GM18499 (cell line): ENCODE measurements around the gene MGRN1.

Source experiments
- ATAC-seq: cut with Tn5 transposase; IDR thresholded peaks from one replicate; pipeline ENCODE4 v1.9.1; 2021; ENCODE audit warnings: moderate number of reproducible peaks; ENCODE audit not compliant: insufficient read depth, unreplicated experiment

MGRN1 gene

GRCh38 chr16:4624015-4624826 lies at the start of gene MGRN1:
Gene MGRN1 (plus strand): TSS chr16:4624826. CDS start chr16:4624961, 135 bp downstream.
- peak; percentile 32 for ATAC-seq

GRCh38 chr16:4574919-4575705 lies 49.5 kb upstream of the MGRN1 start:
- ATAC-seq: no peak

GRCh38 chr16:4576008-4576407 lies 48.6 kb upstream of the MGRN1 start:
- ATAC-seq: no peak

- no peak for ATAC-seq
Measured at GRCh38 chr16:4578961-4579530, 45.6 kb upstream of the MGRN1 start.

- ATAC-seq: no peak
Measured at GRCh38 chr16:4580250-4580649, 44.4 kb upstream of the MGRN1 start.

- no peak for ATAC-seq
Measured at GRCh38 chr16:4583906-4584305, 40.7 kb upstream of the MGRN1 start.

- ATAC-seq: no peak
Measured at GRCh38 chr16:4586291-4586690, 38.3 kb upstream of the MGRN1 start.

GRCh38 chr16:4588386-4588785 lies 36.2 kb upstream of the MGRN1 start:
- no peak for ATAC-seq

- no peak for ATAC-seq
Measured at GRCh38 chr16:4588961-4589360, 35.7 kb upstream of the MGRN1 start.

GRCh38 chr16:4591191-4591590 lies 33.4 kb upstream of the MGRN1 start:
- no peak for ATAC-seq

- ATAC-seq: no peak
Measured at GRCh38 chr16:4591706-4592470, 32.7 kb upstream of the MGRN1 start.

GRCh38 chr16:4593086-4593485 lies 31.5 kb upstream of the MGRN1 start:
- ATAC-seq: no peak

GRCh38 chr16:4594433-4595410 lies 29.9 kb upstream of the MGRN1 start:
- no peak for ATAC-seq

- ATAC-seq: no peak
Measured at GRCh38 chr16:4597174-4597573, 27.5 kb upstream of the MGRN1 start.

- ATAC-seq: no peak
Measured at GRCh38 chr16:4599037-4599436, 25.6 kb upstream of the MGRN1 start.

- ATAC-seq: no peak
Measured at GRCh38 chr16:4599545-4599944, 25.1 kb upstream of the MGRN1 start.

GRCh38 chr16:4601036-4601863 lies 23.4 kb upstream of the MGRN1 start:
- no peak for ATAC-seq

- no peak for ATAC-seq
Measured at GRCh38 chr16:4601864-4602186, 22.8 kb upstream of the MGRN1 start.

GRCh38 chr16:4602331-4602730 lies 22.3 kb upstream of the MGRN1 start:
- ATAC-seq: no peak
